Non-pigmented ciliary epithelial cell (primary cell): ENCODE measurements around the gene EIF6.
"Not testable (repeated sequence)": the region's sequence is repeated elsewhere in the genome, so short reads cannot be mapped to it uniquely, and the experiment has no call there.

Source experiments
- DNase-seq: peaks from one replicate; pipeline ENCODE4 v3.0.0-alpha.2; 2010; ENCODE audit warnings: low read depth

The EIF6 gene

DNA sequence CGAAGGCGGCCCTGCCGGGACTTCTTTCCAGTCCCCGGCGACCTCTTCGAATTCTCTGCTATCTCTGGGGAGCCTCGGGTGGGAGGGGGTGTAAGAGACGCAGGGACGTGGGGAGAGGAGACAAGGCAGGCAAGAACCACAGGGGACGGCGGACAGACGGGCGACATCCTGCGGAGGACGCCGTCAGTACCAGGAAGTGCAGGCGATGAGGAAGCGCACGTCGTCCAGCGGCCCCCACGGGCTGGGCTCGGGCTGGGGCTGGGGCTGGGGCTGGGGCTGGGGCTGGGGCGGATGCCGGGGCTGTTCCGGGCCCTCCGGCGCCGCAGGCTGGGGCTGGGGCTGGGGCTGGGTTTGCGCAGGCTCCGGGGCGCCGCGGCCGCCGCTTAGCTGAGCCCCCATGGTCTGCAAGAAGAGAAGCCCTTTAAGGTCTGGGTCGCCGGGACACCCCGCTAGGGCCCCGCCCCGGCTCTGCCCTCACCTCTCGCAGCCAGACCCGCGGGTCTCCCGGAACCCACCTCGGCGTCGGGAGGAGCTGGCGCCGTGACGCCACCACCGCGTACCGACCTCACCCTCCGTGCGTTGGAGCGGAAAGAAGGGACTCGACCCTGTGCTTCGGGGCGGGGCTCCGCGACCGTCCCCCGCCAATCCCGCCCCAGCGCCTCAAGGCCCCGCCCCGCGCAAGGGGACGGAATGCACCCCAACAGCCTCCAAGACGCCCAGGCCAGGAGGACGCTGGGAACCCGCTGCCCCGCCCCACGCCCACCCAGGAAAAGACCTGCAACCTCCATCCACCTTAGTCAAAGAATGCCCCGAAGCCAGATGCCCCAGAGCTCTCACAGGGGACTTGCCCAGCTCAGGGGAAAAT is 6.8 kb downstream of the EIF6 start, which contains the start of gene MMP24OS:
TSS of gene MMP24OS (minus strand) at position 592 of the 865 bp plus-strand sequence. CDS start at position 399, 193 bp downstream.
- peak; percentile 49 for DNase-seq

- no peak for DNase-seq
Measured at GRCh38 chr20:35277127-35277526, 7.4 kb downstream of the EIF6 start.

DNA sequence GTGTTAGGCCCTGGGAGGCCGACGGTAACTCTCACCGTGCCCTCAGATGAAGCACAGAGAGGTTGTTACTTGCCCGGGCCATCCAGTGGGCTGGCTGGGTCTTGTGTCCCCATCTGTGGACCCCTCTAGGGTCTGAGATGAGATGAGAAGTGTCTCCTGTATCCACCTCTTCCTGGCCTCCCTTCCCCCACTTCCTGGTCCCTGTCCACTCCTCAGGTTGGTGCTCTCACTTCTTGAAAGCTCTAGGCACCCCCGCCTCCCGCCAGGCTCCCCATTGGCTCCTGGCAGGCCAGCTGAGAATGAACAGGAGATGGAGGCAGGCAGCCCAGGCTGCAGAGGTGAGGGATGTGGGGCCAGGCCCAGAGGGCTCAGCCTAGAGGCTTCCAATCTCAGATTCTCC is 8.2 kb downstream of the EIF6 start:
- DNase-seq, result no peak

GRCh38 chr20:35275741-35276251 is 8.8 kb downstream of the EIF6 start:
- DNase-seq, result no peak

DNA sequence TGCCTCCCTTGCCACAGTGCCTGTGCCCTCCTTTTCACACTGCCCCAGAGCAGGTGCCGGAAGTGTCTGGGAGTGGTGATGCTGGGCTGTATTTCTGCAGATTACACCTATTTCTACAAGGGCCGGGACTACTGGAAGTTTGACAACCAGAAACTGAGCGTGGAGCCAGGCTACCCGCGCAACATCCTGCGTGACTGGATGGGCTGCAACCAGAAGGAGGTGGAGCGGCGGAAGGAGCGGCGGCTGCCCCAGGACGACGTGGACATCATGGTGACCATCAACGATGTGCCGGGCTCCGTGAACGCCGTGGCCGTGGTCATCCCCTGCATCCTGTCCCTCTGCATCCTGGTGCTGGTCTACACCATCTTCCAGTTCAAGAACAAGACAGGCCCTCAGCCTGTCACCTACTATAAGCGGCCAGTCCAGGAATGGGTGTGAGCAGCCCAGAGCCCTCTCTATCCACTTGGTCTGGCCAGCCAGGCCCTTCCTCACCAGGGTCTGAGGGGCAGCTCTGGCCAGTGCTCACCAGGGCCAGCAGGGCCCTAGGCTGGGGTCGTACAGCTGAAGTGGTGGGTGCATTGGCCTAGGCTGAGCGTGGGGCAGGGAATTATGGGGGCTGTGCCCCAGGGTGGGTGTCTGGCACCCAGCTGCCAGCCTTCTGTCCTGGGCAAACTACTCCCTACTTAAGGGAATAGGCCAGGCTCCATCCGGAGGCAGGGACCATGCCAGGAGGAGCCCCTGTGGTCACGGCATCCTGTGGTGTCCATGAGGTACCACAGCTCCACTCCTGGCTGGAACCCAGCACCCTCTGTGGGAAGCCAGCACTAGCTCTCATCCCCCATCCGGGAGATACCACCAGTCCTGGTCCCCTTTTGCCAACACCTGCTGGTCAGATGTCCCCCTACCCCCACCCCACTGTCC is 10.1 kb downstream of the EIF6 start:
- no peak for DNase-seq

- DNase-seq, result no peak
Measured at GRCh38 chr20:35273449-35274171, 11.0 kb downstream of the EIF6 start.

- no peak for DNase-seq
Measured at GRCh38 chr20:35271904-35272303, 12.7 kb downstream of the EIF6 start.

- no peak for DNase-seq
Measured at GRCh38 chr20:35271073-35271882, 13.3 kb downstream of the EIF6 start.

DNA sequence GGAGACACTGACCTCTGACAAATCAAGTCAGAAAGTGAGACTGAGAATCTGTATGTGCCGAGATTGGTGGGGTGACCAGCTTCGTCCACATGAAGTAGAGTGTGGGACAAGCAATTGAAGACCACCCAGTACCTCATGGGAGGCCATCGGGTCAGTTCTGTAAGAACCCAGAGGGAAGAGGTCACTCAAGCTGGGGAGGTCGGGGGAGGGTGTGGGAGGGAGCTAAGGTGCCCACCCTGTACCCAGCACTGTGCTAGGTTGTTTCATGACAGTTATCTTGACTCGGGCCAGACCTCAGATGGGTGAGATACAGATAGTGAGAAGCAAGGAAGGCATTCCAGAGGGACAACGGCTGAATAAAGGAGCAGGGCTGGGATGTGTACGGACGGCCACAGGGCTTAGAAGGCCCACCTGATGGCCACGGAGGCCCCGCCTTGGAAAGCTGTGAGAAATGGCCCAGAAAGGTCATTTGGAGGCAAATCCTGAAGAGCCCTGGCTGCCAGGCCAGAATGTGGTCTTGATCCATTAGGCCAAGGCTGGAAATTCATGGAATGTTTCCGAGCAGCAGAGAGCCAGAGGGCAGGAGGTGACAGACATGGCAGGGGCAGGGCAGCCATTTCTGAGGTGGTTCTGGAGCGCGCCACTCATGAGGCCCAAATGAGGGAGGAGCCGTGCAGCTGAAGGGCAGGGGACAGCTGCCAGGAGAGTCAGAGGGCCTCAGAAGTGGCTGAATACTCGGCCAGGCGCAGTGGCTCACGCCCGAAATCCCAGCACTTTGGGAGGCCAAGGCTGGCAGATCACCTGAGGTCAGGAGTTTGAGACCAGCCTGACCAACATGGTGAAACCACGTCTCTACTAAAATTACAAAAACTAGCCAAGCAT is 14.3 kb downstream of the EIF6 start:
- DNase-seq, result no peak

DNA sequence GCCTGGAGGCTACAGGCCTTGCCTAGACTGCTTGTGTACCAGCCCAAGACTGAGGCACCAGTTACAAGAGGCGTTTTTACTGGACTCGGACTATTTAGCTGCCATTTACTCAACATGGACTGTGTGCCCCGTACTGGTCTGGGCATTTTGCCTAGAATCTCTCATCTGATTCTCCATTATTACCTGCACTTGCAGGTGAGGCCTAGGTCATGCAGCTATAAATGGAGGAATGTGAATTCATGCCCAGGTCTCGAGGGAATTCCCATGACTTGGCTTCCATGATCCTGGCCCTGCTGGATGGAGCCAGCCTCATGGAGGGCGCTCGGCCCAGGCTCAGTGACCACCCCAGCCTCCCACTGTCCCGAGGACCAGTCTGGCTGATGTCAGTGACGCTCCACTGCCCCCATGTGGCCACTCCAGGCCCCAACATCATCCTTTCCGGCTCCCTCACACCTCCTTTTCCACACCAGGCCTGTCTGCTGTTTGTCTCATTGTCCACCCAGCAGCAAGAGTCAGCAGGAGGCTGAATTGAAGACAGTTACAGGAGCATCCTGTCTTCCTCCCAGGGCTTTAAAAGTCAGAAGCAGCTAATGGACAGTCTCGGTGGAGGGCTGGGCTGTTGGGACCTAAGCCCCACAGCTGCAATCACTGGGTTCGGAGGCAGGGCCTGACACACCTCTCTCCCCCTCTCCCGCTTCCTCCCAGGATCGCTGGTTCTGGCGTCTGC is 15.4 kb downstream of the EIF6 start:
- DNase-seq, result no peak

GRCh38 chr20:35267092-35267491 is 17.5 kb downstream of the EIF6 start:
- DNase-seq, result no peak

DNA sequence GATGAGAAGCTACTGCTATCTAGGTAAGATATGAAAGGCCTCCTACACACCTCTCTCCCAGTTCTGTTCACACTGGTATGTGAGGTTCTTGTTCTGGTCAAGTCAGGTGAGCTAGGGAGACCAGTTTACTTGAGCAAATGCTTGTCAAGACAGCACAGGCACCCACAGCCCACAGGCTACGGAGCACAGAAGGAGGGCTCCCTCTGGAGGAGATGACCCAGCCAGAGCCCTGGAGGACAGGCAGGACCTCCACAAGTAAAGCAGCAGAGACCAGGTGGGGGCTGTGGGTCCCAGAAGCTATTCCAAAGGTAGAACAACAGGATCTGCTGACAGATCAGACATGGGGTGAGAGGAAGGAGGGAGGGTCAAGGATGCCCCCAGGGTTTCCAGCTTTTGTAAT is 19.8 kb downstream of the EIF6 start:
- DNase-seq, result no peak

DNA sequence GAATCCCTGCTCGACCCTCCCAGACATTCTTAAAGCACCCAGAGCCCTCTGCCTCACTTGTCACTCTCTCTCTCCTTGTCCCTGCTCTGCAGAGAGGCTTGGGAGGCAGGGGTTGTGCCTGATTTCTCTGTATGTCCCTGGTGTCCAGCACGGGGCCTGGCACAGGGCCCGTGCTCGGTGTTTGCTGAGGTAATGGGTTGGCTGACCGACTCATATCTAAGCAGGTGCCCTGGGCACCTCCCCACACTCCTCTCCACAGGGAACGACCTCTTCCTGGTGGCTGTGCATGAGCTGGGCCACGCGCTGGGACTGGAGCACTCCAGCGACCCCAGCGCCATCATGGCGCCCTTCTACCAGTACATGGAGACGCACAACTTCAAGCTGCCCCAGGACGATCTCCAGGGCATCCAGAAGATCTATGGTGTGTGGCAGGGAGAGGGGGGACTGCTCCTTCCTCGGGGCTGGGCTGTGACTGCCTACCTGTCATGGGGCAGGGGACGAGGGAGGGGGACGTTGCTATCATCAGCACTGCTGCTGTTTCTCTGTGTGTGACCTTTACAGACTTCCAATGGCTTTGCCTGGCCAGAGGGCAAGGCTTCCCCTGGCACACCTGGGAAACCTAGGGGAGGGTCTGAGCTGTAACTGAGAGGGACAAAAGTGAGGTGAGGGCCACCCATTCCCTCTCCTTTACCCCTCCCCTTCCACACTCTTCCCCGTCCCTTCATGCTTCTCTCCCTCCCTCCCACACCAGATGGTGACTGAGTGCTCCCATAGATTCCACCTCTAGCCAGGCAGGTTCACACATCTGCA is 20.8 kb downstream of the EIF6 start:
- DNase-seq, result no peak

- not testable (repeated sequence) for DNase-seq
Measured at GRCh38 chr20:35262731-35263531, 21.6 kb downstream of the EIF6 start.

DNA sequence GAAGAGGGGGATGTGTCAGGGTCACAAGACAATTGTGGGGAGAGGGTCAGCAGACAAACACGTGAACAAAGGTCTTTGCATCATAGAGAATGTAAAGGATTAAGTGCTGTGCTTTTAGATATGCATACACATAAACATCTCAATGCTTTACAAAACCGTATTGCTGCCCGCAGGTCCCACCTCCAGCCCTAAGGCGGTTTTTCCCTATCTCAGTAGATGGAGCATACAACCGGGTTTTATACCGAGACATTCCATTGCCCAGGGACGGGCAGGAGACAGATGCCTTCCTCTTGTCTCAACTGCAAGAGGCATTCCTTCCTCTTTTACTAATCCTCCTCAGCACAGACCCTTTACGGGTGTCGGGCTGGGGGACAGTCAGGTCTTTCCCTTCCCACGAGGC is 22.3 kb downstream of the EIF6 start:
- DNase-seq, result not testable (repeated sequence)

- no peak for DNase-seq
Measured at GRCh38 chr20:35260426-35260825, 24.1 kb downstream of the EIF6 start.

DNA sequence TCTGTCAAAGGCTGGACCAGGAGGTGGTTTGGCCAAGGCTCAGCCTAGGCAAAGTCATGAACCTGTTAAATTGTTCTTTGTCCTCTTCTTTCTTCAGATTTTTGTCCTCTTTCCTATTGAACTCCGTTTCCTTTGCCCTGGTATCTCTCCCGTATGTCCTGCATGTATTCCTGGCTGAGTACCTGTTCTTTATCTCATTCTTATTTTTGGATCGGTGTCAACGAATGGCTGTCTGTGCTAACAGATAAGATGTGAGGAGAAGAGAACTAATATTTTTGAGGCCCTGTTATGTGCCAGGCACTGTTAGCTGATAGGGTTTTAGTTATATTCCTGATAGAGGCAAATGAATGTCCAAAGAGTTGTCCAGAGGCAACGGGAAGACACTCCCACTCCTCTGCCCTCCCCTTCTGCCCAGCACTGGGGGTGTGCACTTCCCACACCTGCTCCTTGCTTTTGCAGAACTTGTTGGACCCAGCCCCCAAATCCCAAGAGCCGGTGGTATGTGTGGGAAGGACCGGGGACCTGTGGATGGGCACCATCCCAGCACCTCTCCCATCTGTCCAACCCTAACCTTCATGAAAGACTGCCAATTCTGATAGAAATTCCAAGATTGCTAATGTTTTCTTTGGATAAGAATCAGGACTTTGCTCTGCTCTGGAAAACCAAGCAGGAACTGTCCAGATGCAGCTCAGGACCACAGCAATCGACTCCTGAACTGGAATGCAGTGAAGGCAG is 27.2 kb downstream of the EIF6 start:
- no peak for DNase-seq
